Endothelial cell of umbilical vein (primary cell): ENCODE results near the gene PTPRE.

Experiments
- CTCF ChIP-seq, 2 donors: IDR thresholded peaks; 1 replicate in 1 of 2; 2 replicates in 1 of 2; pipeline ENCODE4 v1.5.1; 2011; ENCODE audit warnings: low read length in 2 of 2, mild to moderate bottlenecking in 2 of 2, moderate library complexity in 2 of 2, control low read depth in 1 of 2, inconsistent platforms in 1 of 2, low read depth in 1 of 2; ENCODE audit not compliant: insufficient read depth in 1 of 2; ENCODE audit errors: extremely low read depth in 1 of 2
- EZH2 ChIP-seq: IDR thresholded peaks from 2 replicates; pipeline ENCODE4 v1.6.1; 2012; ENCODE audit warnings: borderline replicate concordance, low read depth, mild to moderate bottlenecking, moderate library complexity, low read length, inconsistent platforms; ENCODE audit not compliant: severe bottlenecking
- FOS ChIP-seq: IDR thresholded peaks from 2 replicates; pipeline ENCODE4 v1.6.1; 2011; ENCODE audit warnings: mild to moderate bottlenecking, low read length, moderate library complexity, borderline replicate concordance; ENCODE audit not compliant: insufficient read depth
- GATA2 ChIP-seq: IDR thresholded peaks from 2 replicates; pipeline ENCODE4 v1.7.0; 2011; ENCODE audit warnings: low read depth, mild to moderate bottlenecking, moderate library complexity, mixed read lengths, low read length; ENCODE audit not compliant: insufficient read length, insufficient read depth
- JUN ChIP-seq: IDR thresholded peaks from 2 replicates; pipeline ENCODE4 v1.6.1; 2011; ENCODE audit warnings: borderline replicate concordance, low read depth; ENCODE audit not compliant: insufficient read length, insufficient read depth
- MAX ChIP-seq: IDR thresholded peaks from 2 replicates; pipeline ENCODE4 v1.6.1; 2011; ENCODE audit not compliant: insufficient read depth, insufficient read length
- MYC ChIP-seq: IDR thresholded peaks from one replicate; pipeline ENCODE4 v1.6.1; 2011; ENCODE audit warnings: mild to moderate bottlenecking, low read depth, low read length
- POLR2A ChIP-seq: IDR thresholded peaks from 2 replicates; pipeline ENCODE4 v1.6.1; 2012; ENCODE audit warnings: low read depth, mild to moderate bottlenecking, control low read depth, low read length
- POLR2AphosphoS5 ChIP-seq: IDR thresholded peaks from 2 replicates; pipeline ENCODE4 v1.6.1; 2012; ENCODE audit warnings: low read depth, mild to moderate bottlenecking, control low read depth, low read length, moderate library complexity; ENCODE audit not compliant: insufficient read depth

- no peak for TF ChIP-seq POLR2A
- no peak for TF ChIP-seq CTCF (IDR thresholded peaks at IDR 0.05; ENCODE audit: extremely low read depth in 1 of 2, insufficient read depth in 1 of 2, low read depth in 1 of 2, low read length in 2 of 2)
- no peak for TF ChIP-seq JUN
- TF ChIP-seq EZH2: no peak
- no peak for TF ChIP-seq POLR2AphosphoS5
- no peak for TF ChIP-seq MAX
- no peak for TF ChIP-seq MYC
- TF ChIP-seq FOS: no peak
- no peak for TF ChIP-seq GATA2
Observed at GRCh38 chr10:127937069-127937468, 30.2 kb downstream of the PTPRE start.
